ENCODE results near the gene ZNF736. TPM values are rescaled to one million over a fixed set of nuclear protein-coding genes. Genes with fewer than 3 reads are reported as not detected.
"Not testable (repeated sequence)": the region's sequence is repeated elsewhere in the genome, so short reads cannot be mapped to it uniquely, and the experiment has no call there.

The ZNF736 gene
- 23.1 TPM for polyA plus RNA-seq (2013)

DNA sequence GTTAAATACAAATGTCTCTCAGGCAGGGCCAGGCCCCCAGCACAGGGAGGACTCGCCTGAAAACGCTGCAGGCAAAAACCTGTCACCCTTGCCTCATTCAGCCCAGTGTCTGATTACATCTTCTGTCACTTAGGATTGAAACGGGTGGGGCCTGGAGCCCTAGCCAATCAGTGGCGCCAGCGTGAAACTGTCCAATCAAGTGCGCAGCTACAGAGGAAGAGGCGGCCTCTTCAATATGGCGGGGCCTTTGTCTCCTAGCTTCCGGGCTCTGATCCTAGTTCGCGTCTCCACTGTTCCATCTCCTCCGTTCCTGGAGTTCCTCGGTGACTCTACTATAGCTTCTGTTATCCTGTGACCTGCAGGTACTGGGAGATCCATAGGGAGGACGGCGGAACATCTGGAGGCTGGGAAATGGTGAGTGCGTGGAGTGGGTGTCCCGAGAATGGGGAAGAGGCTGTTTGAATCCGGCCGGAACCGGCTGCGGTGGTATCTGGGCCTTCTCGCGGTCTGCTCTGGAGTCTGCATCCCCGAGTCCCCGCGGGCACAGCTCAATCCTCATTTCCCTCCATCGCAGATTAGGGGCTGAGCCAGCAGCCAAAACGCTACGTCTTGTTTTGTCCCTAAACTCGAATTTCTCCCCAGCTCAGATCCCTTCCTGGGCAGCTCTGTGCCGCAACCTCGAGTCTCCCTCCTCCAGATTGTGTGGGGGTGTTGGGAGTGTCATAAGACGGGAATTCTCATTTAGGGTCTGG, at the start of gene ZNF736:
Gene ZNF736, plus strand, starts transcription at position 222 of the 752 bp plus-strand sequence. Its CDS starts 190 bp downstream, at position 412.
- ChIA-PET CTCF (no interaction called here), POLR2A (interaction anchor here (0.9 to 1.0 kb wide), 3 partner anchors 11 to 388 kb away, joined by 3 to 4 read pairs (median 4); no protein-coding TSS in a partner anchor)
- peaks cover 0 to 16% (median 9%) of the 10 kb centered on the region in 4 experiments for H3K36me3 ChIP-seq (ENCODE audit: control insufficient read depth in 4 of 4, insufficient read depth in 4 of 4, low read length in 3 of 4)
- H3K4me1 ChIP-seq (ENCODE audit: control extremely low read depth in 1 of 4, control insufficient read depth in 4 of 4, insufficient read depth in 4 of 4, low read length in 3 of 4): peaks cover 0 to 18% (median 14%) of the 10 kb centered on the region in 4 experiments
- H3K27me3 ChIP-seq (replicated peaks in 2 of 5; ENCODE audit: control insufficient read depth in 4 of 5, insufficient read depth in 5 of 5, low read length in 4 of 5): no peaks in the 10 kb centered on the region
- DNase-seq: peak; percentile 93 to 98 (median 97)
- H3K27ac ChIP-seq (ENCODE audit: insufficient read depth in 1 of 2, low read depth in 1 of 2, low read length in 2 of 2, poor library complexity in 1 of 2, severe bottlenecking in 2 of 2): peak within 1 kb of the TSS; percentile 97 to 98
- peak within 1 kb of the TSS; percentile 88 to 97 (median 93) for H3K4me3 ChIP-seq (ENCODE audit: control insufficient read depth in 1 of 7, extremely low read depth in 1 of 7, insufficient read depth in 4 of 7, low read depth in 2 of 7, low read length in 6 of 7)
- peaks cover 0 to 12% (median 3%) of the 10 kb centered on the region in 5 experiments for H3K9me3 ChIP-seq (ENCODE audit: control extremely low read depth in 1 of 5, control insufficient read depth in 4 of 5, insufficient read depth in 2 of 5, low read depth in 1 of 5, low read length in 4 of 5)
- WGBS (ENCODE audit: insufficient coverage): 0% methylated on average over 18 of the region's 33 CpGs

DNA sequence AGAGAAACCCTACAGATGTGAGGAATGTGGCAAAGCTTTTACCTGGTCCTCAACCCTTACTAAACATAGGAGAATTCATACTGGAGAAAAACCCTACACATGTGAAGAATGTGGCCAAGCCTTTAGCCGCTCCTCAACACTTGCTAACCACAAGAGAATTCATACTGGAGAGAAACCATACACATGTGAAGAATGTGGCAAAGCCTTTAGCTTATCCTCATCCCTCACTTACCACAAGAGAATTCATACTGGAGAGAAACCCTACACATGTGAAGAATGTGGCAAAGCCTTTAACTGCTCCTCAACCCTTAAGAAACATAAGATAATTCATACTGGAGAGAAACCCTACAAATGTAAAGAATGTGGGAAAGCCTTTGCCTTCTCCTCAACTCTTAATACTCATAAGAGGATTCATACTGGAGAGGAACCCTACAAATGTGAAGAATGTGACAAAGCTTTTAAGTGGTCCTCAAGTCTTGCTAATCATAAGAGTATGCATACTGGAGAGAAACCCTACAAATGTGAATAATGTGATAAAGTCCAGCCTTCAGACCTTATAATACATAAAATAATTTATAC, 47.3 kb upstream of the ZNF736 start:
- ChIA-PET CTCF (interaction anchor here (0.7 kb wide), 1 partner anchor 196 kb away, joined by 3 read pairs; no protein-coding TSS in a partner anchor), POLR2A (no interaction called here)
- Histone ChIP-seq H3K4me3 (ENCODE audit: control insufficient read depth in 1 of 7, extremely low read depth in 1 of 7, insufficient read depth in 4 of 7, low read depth in 2 of 7, low read length in 6 of 7) (no peak overlapping the region), H3K27ac (ENCODE audit: insufficient read depth in 1 of 2, low read depth in 1 of 2, low read length in 2 of 2, poor library complexity in 1 of 2, severe bottlenecking in 2 of 2) (no peak overlapping the region), H3K4me1 (ENCODE audit: control extremely low read depth in 1 of 4, control insufficient read depth in 4 of 4, insufficient read depth in 4 of 4, low read length in 3 of 4) (no peaks in the 10 kb centered on the region), H3K9me3 (ENCODE audit: control extremely low read depth in 1 of 5, control insufficient read depth in 4 of 5, insufficient read depth in 2 of 5, low read depth in 1 of 5, low read length in 4 of 5) (peaks cover 5 to 24% (median 7%) of the 10 kb centered on the region in 5 experiments), H3K27me3 (replicated peaks in 2 of 5; ENCODE audit: control insufficient read depth in 4 of 5, insufficient read depth in 5 of 5, low read length in 4 of 5) (no peaks in the 10 kb centered on the region), H3K36me3 (ENCODE audit: control insufficient read depth in 4 of 4, insufficient read depth in 4 of 4, low read length in 3 of 4) (no peaks in the 10 kb centered on the region)
- DNase-seq: no peak
- 86% methylated on average over 1 of the region's 1 CpG for WGBS (ENCODE audit: insufficient coverage)

DNA sequence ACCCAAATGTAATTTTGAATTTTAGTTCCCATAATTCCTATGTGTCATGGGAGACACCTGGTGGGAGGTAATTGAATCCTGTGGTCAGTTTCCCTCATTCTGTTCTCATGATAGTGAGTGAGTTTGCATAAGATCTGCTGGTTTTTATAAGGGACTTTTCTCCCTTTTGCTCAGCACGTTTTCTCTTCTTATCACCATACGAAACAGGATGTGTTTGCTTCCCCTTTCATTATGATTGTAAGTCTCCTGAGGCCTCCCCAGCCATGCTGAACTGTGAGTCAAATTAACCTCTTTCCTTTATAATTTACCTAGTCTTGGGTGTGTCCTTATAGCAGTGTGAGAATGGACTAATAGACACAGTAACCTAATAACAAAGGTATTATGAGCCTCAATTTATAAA, 36.1 kb upstream of the ZNF736 start:
- ChIA-PET CTCF (no interaction called here), POLR2A (no interaction called here)
- WGBS (ENCODE audit: insufficient coverage): no CpG with 5 or more reads among the region's 2 CpGs

DNA sequence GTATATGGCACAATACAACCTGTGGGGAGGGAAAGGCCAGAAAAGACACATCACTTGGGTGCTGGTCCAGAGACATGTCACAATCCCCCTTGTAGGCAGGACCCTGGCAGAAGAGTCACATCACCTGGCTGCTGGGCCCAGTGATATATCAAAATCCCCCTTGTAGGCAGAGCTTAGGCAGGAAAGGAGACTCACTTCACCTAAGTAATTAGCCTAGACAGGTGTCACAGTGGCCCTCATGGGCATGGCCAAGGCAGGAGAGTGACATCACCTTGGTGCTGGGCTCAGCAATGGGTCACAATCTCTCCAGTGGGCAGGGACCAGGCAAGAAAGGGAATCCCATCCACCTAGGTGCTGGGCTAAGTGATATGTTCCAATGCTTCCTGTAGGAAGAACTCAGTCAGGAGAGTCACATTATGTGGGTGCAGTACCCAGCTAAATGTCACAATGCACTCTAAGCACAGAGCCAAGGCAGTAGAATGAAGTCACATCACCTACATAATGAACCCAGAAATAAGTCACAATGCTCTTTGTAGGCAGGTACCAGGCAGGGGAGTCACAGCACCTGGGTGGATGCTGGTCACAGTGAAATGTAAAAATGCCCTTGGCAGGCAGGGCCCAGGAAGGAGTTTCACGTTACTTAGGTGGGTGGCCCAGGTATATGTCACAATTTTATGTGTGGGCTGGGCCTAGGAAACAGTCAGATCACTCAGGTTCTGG, 18.9 kb upstream of the ZNF736 start:
- WGBS (ENCODE audit: insufficient coverage): 100% methylated on average over 1 of the region's 1 CpG
- no peak for DNase-seq
- Histone ChIP-seq H3K27ac (ENCODE audit: insufficient read depth in 1 of 2, low read depth in 1 of 2, low read length in 2 of 2, poor library complexity in 1 of 2, severe bottlenecking in 2 of 2) (no peak overlapping the region), H3K36me3 (ENCODE audit: control insufficient read depth in 4 of 4, insufficient read depth in 4 of 4, low read length in 3 of 4) (no peaks in the 10 kb centered on the region), H3K9me3 (ENCODE audit: control extremely low read depth in 1 of 5, control insufficient read depth in 4 of 5, insufficient read depth in 2 of 5, low read depth in 1 of 5, low read length in 4 of 5) (peaks cover 0 to 8% (median 4%) of the 10 kb centered on the region in 5 experiments), H3K27me3 (replicated peaks in 2 of 5; ENCODE audit: control insufficient read depth in 4 of 5, insufficient read depth in 5 of 5, low read length in 4 of 5) (no peaks in the 10 kb centered on the region), H3K4me3 (ENCODE audit: control insufficient read depth in 1 of 7, extremely low read depth in 1 of 7, insufficient read depth in 4 of 7, low read depth in 2 of 7, low read length in 6 of 7) (no peak overlapping the region), H3K4me1 (ENCODE audit: control extremely low read depth in 1 of 4, control insufficient read depth in 4 of 4, insufficient read depth in 4 of 4, low read length in 3 of 4) (no peaks in the 10 kb centered on the region)
- POLR2A ChIA-PET: no interaction called here
- CTCF ChIA-PET: no interaction called here

More for the DNA sequence above, 36.1 kb upstream of the ZNF736 start:
- H3K27me3 ChIP-seq (replicated peaks in 2 of 5; ENCODE audit: control insufficient read depth in 4 of 5, insufficient read depth in 5 of 5, low read length in 4 of 5): no peaks in the 10 kb centered on the region
- no peaks in the 10 kb centered on the region for H3K36me3 ChIP-seq (ENCODE audit: control insufficient read depth in 4 of 4, insufficient read depth in 4 of 4, low read length in 3 of 4)
- no peak overlapping the region for H3K27ac ChIP-seq (ENCODE audit: insufficient read depth in 1 of 2, low read depth in 1 of 2, low read length in 2 of 2, poor library complexity in 1 of 2, severe bottlenecking in 2 of 2)
- no peak overlapping the region for H3K4me3 ChIP-seq (ENCODE audit: control insufficient read depth in 1 of 7, extremely low read depth in 1 of 7, insufficient read depth in 4 of 7, low read depth in 2 of 7, low read length in 6 of 7)
- peaks cover 0 to 5% (median 0%) of the 10 kb centered on the region in 5 experiments for H3K9me3 ChIP-seq (ENCODE audit: control extremely low read depth in 1 of 5, control insufficient read depth in 4 of 5, insufficient read depth in 2 of 5, low read depth in 1 of 5, low read length in 4 of 5)
- no peak for DNase-seq
- H3K4me1 ChIP-seq (ENCODE audit: control extremely low read depth in 1 of 4, control insufficient read depth in 4 of 4, insufficient read depth in 4 of 4, low read length in 3 of 4): no peaks in the 10 kb centered on the region

DNA sequence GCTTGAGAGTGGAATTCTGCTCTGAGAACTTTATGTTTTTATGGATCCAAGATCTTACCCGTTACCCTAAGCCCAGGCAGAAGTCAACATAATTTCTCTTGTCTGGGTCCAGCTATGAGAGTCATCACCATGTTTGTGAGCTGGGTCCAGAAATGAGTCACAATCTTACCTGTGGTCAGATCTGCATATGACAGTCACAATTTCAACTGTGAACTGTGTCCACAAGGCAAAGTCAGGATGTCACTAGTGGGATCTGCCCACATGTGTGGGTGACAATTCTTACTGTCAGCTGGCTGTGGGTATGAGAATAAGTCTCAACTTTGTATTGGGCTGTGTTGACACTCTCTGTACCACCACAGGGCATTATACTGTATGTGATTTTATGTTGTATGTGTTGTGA, 16.3 kb upstream of the ZNF736 start:
- POLR2A ChIA-PET; CTCF ChIA-PET; DNase-seq; H3K9me3 ChIP-seq (ENCODE audit: control extremely low read depth in 1 of 5, control insufficient read depth in 4 of 5, insufficient read depth in 2 of 5, low read depth in 1 of 5, low read length in 4 of 5); H3K4me3 ChIP-seq (ENCODE audit: control insufficient read depth in 1 of 7, extremely low read depth in 1 of 7, insufficient read depth in 4 of 7, low read depth in 2 of 7, low read length in 6 of 7); H3K36me3 ChIP-seq (ENCODE audit: control insufficient read depth in 4 of 4, insufficient read depth in 4 of 4, low read length in 3 of 4); H3K27me3 ChIP-seq (replicated peaks in 2 of 5; ENCODE audit: control insufficient read depth in 4 of 5, insufficient read depth in 5 of 5, low read length in 4 of 5); H3K4me1 ChIP-seq (ENCODE audit: control extremely low read depth in 1 of 4, control insufficient read depth in 4 of 4, insufficient read depth in 4 of 4, low read length in 3 of 4); H3K27ac ChIP-seq (ENCODE audit: insufficient read depth in 1 of 2, low read depth in 1 of 2, low read length in 2 of 2, poor library complexity in 1 of 2, severe bottlenecking in 2 of 2): not testable (repeated sequence)
- WGBS (ENCODE audit: insufficient coverage): 78% methylated on average over 1 of the region's 1 CpG

DNA sequence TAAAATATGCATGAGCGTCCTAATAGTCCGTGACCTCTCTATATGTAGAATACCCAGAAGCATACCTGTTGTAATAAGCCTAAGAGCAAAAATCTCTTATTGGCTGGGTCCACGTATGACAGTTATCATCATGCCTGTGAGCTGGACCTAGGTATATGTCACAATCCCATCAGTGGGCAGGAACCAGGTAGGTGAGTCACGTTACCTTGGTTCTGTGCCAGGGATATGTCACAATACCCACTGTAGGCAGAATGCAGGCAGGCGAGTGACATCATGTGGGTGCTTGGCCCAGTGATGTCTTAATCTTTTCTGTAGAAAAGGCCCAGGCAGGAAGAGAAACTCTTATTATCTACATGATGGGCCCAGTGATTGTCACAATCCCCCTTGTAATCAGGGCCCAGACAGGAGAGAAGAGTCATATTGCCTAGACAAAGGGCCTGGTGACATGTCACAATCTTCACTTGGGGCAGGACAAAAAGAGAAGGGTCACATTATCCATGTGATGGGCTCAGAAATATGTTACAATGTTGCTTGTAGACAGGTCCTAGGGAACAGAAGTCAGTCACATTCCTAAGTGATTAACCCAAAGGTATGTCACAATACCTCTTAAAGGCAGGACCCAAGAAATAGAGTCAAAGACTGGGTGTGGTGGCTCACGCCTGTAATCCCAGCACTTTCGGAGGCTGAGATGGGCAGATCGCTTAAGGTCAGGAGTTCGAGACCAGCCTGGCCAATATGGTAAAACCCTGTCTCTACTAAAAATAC, 12.9 kb upstream of the ZNF736 start:
- ChIA-PET POLR2A (no interaction called here), CTCF (no interaction called here)
- Histone ChIP-seq H3K27ac (ENCODE audit: insufficient read depth in 1 of 2, low read depth in 1 of 2, low read length in 2 of 2, poor library complexity in 1 of 2, severe bottlenecking in 2 of 2) (no peak overlapping the region), H3K4me3 (ENCODE audit: control insufficient read depth in 1 of 7, extremely low read depth in 1 of 7, insufficient read depth in 4 of 7, low read depth in 2 of 7, low read length in 6 of 7) (no peak overlapping the region), H3K27me3 (replicated peaks in 2 of 5; ENCODE audit: control insufficient read depth in 4 of 5, insufficient read depth in 5 of 5, low read length in 4 of 5) (no peaks in the 10 kb centered on the region), H3K36me3 (ENCODE audit: control insufficient read depth in 4 of 4, insufficient read depth in 4 of 4, low read length in 3 of 4) (no peaks in the 10 kb centered on the region), H3K9me3 (ENCODE audit: control extremely low read depth in 1 of 5, control insufficient read depth in 4 of 5, insufficient read depth in 2 of 5, low read depth in 1 of 5, low read length in 4 of 5) (peaks cover 0 to 4% (median 3%) of the 10 kb centered on the region in 5 experiments), H3K4me1 (ENCODE audit: control extremely low read depth in 1 of 4, control insufficient read depth in 4 of 4, insufficient read depth in 4 of 4, low read length in 3 of 4) (peaks cover 0 to 3% (median 0%) of the 10 kb centered on the region in 4 experiments)
- no peak for DNase-seq
- 92% methylated on average over 6 of the region's 9 CpGs for WGBS (ENCODE audit: insufficient coverage)
